Hepatocyte (in vitro differentiated cells): ENCODE data around the gene TDRD12. TPM values are rescaled to one million over a fixed set of nuclear protein-coding genes. Genes with fewer than 3 reads are reported as not detected.

Experiments used
- DNase-seq: peaks from one replicate; pipeline ENCODE4 v3.0.0-alpha.2; 2016; ENCODE audit warnings: low spot score
- H2AFZ ChIP-seq: fragments of 200-600 bp; sonication (generic); 2 replicates; pipeline ENCODE4 v1.6.0; 2016; ENCODE audit warnings: antibody characterized with exemption, mild to moderate bottlenecking
- H3K27ac ChIP-seq: fragments of 200-600 bp; sonication (generic); 2 replicates; pipeline ENCODE4 v1.5.1; 2016; ENCODE audit warnings: mild to moderate bottlenecking
- H3K27me3 ChIP-seq: fragments of 200-600 bp; sonication (generic); 2 replicates; pipeline ENCODE4 v1.6.1; 2016
- H3K36me3 ChIP-seq: fragments of 200-600 bp; sonication (generic); replicated peaks from 2 replicates; pipeline ENCODE4 v1.5.1; 2016; ENCODE audit warnings: low read depth; ENCODE audit not compliant: insufficient read depth
- H3K4me1 ChIP-seq: fragments of 200-600 bp; sonication (generic); 2 replicates; pipeline ENCODE4 v1.5.1; 2016; ENCODE audit warnings: mild to moderate bottlenecking, moderate library complexity; ENCODE audit not compliant: insufficient read depth
- H3K4me2 ChIP-seq: fragments of 200-600 bp; sonication (generic); 2 replicates; pipeline ENCODE4 v1.6.0; 2016
- H3K4me3 ChIP-seq: fragments of 200-600 bp; sonication (generic); 2 replicates; pipeline ENCODE4 v1.5.1; 2016; ENCODE audit warnings: mild to moderate bottlenecking
- H3K79me2 ChIP-seq: fragments of 200-600 bp; sonication (generic); 2 replicates; pipeline ENCODE4 v1.6.0; 2017; ENCODE audit warnings: mild to moderate bottlenecking
- H3K9me2 ChIP-seq: fragments of 200-600 bp; sonication (generic); replicated peaks from 2 replicates; pipeline ENCODE4 v1.6.0; 2017; ENCODE audit warnings: mild to moderate bottlenecking; ENCODE audit not compliant: insufficient read depth
- H3K9me3 ChIP-seq: fragments of 200-600 bp; sonication (generic); 2 replicates; pipeline ENCODE4 v1.5.1; 2016; ENCODE audit warnings: low read depth, mild to moderate bottlenecking
- H4K20me1 ChIP-seq: fragments of 200-600 bp; sonication (generic); 2 replicates; pipeline ENCODE4 v1.6.0; 2016; ENCODE audit warnings: mild to moderate bottlenecking; ENCODE audit not compliant: insufficient read depth, poor library complexity, severe bottlenecking
- CTCF ChIP-seq: fragments of 200-600 bp; sonication (generic); IDR thresholded peaks from 2 replicates; pipeline ENCODE4 v1.5.1; 2016; ENCODE audit warnings: antibody characterized with exemption, mild to moderate bottlenecking; ENCODE audit not compliant: poor library complexity
- EZH2 ChIP-seq: fragments of 200-600 bp; sonication (generic); IDR thresholded peaks from 2 replicates; pipeline ENCODE4 v1.6.1; 2016; ENCODE audit warnings: antibody characterized with exemption, mild to moderate bottlenecking, borderline replicate concordance
- EZH2phosphoT487 ChIP-seq: fragments of 200-600 bp; sonication (generic); IDR thresholded peaks from one replicate; pipeline ENCODE4 v1.6.1; 2018; ENCODE audit warnings: antibody characterized with exemption, mild to moderate bottlenecking, low read depth, moderate library complexity; ENCODE audit not compliant: unreplicated experiment, severe bottlenecking
- WGBS: methylation state at CpG from one replicate; pipeline ENCODE4 v1.1.6; 2016; ENCODE audit warnings: low lambda C conversion rate; ENCODE audit errors: missing lambda C conversion rate; 5-methylcytosine and 5-hydroxymethylcytosine counted together
- polyA plus RNA-seq: library from polyadenylated mRNA; unstranded; fragments of >200 nt; fragmentation: Nextera tagmentation; extraction: Ambion mirVana; gene quantifications from 2 replicates; pipeline ENCODE4 v1.2.1, GENCODE V29; 2016
- total RNA-seq: library from RNA; depleted of rRNA; stranded (reverse); fragments of >200 nt; gene quantifications from 2 replicates; pipeline ENCODE4 v1.2.3, GENCODE V29; 2014

Gene TDRD12
- total and polyA plus RNA-seq, 2 experiments from 2014 or later = 0.10 TPM; not detected in 1

- peak within 1 kb of the TSS; percentile 81 for H3K27ac ChIP-seq
- peak; percentile 84 for DNase-seq
- peak within 1 kb of the TSS; percentile 89 for H2AFZ ChIP-seq
Observed at GRCh38 chr19:32675720-32676185, 43.8 kb upstream of the TDRD12 start, which contains the start of gene RGS9BP. TSS of gene RGS9BP (plus strand) at chr19:32675848. CDS start at chr19:32676264, 416 bp downstream.

GRCh38 chr19:32676186-32676894 is 43.2 kb upstream of the TDRD12 start:
- peak overlapping the region; percentile 93 for H3K4me2 ChIP-seq
- no peaks in the 10 kb centered on the region for H3K9me3 ChIP-seq
- 6% methylated on average over 84 of the region's 93 CpGs for WGBS
- DNase-seq = peak; percentile 61
- no peaks in the 10 kb centered on the region for H3K9me2 ChIP-seq
- H3K27ac ChIP-seq = no peak overlapping the region
- H2AFZ ChIP-seq = peak overlapping the region; percentile 49
- TF ChIP-seq CTCF (peak; percentile 2), EZH2 (peak; percentile 26), EZH2phosphoT487 (no peak)
- peaks cover 12% of the 10 kb centered on the region for H4K20me1 ChIP-seq
- no peaks in the 10 kb centered on the region for H3K36me3 ChIP-seq
- peaks cover 17% of the 10 kb centered on the region for H3K4me1 ChIP-seq
- peak overlapping the region; percentile 82 for H3K4me3 ChIP-seq
- H3K79me2 ChIP-seq = peaks cover 35% of the 10 kb centered on the region
- peaks cover 9% of the 10 kb centered on the region for H3K27me3 ChIP-seq

More at GRCh38 chr19:32675720-32676185, 43.8 kb upstream of the TDRD12 start, which contains the start of gene RGS9BP:
- WGBS = 12% methylated on average over 39 of the region's 53 CpGs
- Histone ChIP-seq H3K9me2 (no peaks in the 10 kb centered on the region), H3K36me3 (no peaks in the 10 kb centered on the region), H3K27me3 (peaks cover 9% of the 10 kb centered on the region), H3K9me3 (no peaks in the 10 kb centered on the region), H3K4me3 (peak within 1 kb of the TSS; percentile 94), H4K20me1 (peaks cover 12% of the 10 kb centered on the region), H3K79me2 (peaks cover 40% of the 10 kb centered on the region), H3K4me2 (peak within 1 kb of the TSS; percentile 93), H3K4me1 (peaks cover 17% of the 10 kb centered on the region)
- TF ChIP-seq EZH2 = no peak
- no peak for TF ChIP-seq CTCF
- TF ChIP-seq EZH2phosphoT487 = no peak

GRCh38 chr19:32676895-32677359 is 42.6 kb upstream of the TDRD12 start:
- Histone ChIP-seq H3K4me3 (no peak overlapping the region), H3K27ac (no peak overlapping the region), H3K79me2 (peaks cover 29% of the 10 kb centered on the region), H3K4me2 (peak overlapping the region; percentile 93), H3K36me3 (no peaks in the 10 kb centered on the region), H3K9me2 (no peaks in the 10 kb centered on the region), H3K9me3 (no peaks in the 10 kb centered on the region), H3K27me3 (peaks cover 9% of the 10 kb centered on the region), H2AFZ (no peak overlapping the region), H3K4me1 (peaks cover 17% of the 10 kb centered on the region), H4K20me1 (peaks cover 8% of the 10 kb centered on the region)
- no peak for TF ChIP-seq EZH2
- WGBS = 26% methylated on average over 33 of the region's 33 CpGs
- DNase-seq = no peak

- peak; percentile 75 for DNase-seq
- H3K27ac ChIP-seq = no peak overlapping the region
- H3K9me2 ChIP-seq = no peaks in the 10 kb centered on the region
- no peak overlapping the region for H3K4me3 ChIP-seq
- H3K9me3 ChIP-seq = no peaks in the 10 kb centered on the region
- no peaks in the 10 kb centered on the region for H3K36me3 ChIP-seq
- peaks cover 9% of the 10 kb centered on the region for H3K27me3 ChIP-seq
- peak overlapping the region; percentile 93 for H3K4me2 ChIP-seq
- TF ChIP-seq CTCF (no peak), EZH2phosphoT487 (no peak)
- 12% methylated on average over 9 of the region's 9 CpGs for WGBS
- H2AFZ ChIP-seq = no peak overlapping the region
- H3K79me2 ChIP-seq = peaks cover 21% of the 10 kb centered on the region
- peaks cover 17% of the 10 kb centered on the region for H3K4me1 ChIP-seq
- peaks cover 4% of the 10 kb centered on the region for H4K20me1 ChIP-seq
Observed at GRCh38 chr19:32677657-32678056, 41.9 kb upstream of the TDRD12 start.
